Measurements from ENCODE around the gene BNIPL.
A peak's percentile ranks its signal among the peaks of the same experiment; 100 is the strongest.

Gene BNIPL

DNA sequence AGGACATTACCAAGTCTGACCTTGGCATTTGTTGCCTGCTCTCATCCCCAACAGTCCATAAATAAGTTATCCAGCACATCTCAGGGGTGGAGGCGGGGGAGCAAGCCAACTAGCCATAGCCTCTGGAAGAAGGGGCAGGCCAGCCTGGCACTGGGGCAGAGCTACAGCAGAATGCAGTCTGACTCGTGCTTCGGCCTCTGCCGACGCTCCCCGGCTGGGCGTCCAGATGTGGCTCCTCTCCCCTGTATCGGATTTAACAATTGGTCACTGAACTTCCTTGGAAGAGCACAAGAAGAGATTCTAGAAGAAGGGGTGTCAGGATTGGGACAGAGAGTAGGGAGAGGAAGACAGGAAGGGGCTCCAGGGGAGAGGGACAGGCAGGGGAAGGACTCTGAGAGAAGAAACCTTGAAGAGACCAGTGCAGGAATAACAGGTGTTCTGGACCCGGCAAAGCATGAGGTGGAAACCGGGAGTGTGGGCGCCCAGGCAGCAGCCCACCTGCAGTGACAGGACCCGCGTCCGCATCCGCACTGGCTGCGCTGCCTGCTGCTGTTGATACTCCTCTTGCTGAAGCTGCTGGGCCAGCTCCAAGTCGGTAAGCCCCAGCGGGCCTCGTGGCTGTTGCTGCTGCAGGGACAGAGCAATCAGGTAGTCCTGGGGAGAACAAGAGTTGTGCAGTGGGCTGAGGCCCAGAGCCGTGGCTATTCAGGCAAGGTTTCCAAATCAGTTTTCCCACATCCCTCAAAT, 39.1 kb upstream of the BNIPL start:
- no peak overlapping the region for H3K4me3 ChIP-seq (ENCODE audit: control insufficient read depth, low read depth, low read length)
- DNase-seq (ENCODE audit: low read depth) = no peak
- TF ChIP-seq, protein P1, sequence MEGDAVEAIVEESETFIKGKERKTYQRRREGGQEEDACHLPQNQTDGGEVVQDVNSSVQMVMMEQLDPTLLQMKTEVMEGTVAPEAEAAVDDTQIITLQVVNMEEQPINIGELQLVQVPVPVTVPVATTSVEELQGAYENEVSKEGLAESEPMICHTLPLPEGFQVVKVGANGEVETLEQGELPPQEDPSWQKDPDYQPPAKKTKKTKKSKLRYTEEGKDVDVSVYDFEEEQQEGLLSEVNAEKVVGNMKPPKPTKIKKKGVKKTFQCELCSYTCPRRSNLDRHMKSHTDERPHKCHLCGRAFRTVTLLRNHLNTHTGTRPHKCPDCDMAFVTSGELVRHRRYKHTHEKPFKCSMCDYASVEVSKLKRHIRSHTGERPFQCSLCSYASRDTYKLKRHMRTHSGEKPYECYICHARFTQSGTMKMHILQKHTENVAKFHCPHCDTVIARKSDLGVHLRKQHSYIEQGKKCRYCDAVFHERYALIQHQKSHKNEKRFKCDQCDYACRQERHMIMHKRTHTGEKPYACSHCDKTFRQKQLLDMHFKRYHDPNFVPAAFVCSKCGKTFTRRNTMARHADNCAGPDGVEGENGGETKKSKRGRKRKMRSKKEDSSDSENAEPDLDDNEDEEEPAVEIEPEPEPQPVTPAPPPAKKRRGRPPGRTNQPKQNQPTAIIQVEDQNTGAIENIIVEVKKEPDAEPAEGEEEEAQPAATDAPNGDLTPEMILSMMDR (IDR thresholded peaks at IDR 0.05; ENCODE audit: control insufficient read depth, insufficient read depth, low read depth, low read length, missing control alignments) = no peak

DNA sequence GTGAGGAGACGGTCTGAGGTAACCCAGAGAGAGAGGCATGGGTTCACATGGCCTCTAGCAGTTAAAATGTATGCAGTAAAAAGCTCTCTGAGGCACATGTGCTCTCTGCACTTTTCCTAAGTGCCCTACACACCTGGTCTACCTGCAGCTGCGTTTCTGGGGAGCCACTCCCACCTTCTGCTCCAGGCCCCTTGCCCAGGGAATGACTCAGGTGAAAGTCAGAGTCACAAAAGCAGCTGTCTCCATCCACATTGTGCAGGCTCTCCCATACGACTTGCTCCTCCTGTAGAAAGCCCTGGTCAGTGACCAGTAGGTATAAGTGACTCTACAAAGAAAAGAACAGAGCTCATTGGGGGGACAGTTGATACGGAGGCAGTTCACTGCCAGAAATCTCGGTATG, 38.4 kb upstream of the BNIPL start:
- TF ChIP-seq, protein P1 (IDR thresholded peaks at IDR 0.05; ENCODE audit: control insufficient read depth, insufficient read depth, low read depth, low read length, missing control alignments) = no peak
- no peak overlapping the region for H3K4me3 ChIP-seq (ENCODE audit: control insufficient read depth, low read depth, low read length)
- no peak for DNase-seq (ENCODE audit: low read depth)

DNA sequence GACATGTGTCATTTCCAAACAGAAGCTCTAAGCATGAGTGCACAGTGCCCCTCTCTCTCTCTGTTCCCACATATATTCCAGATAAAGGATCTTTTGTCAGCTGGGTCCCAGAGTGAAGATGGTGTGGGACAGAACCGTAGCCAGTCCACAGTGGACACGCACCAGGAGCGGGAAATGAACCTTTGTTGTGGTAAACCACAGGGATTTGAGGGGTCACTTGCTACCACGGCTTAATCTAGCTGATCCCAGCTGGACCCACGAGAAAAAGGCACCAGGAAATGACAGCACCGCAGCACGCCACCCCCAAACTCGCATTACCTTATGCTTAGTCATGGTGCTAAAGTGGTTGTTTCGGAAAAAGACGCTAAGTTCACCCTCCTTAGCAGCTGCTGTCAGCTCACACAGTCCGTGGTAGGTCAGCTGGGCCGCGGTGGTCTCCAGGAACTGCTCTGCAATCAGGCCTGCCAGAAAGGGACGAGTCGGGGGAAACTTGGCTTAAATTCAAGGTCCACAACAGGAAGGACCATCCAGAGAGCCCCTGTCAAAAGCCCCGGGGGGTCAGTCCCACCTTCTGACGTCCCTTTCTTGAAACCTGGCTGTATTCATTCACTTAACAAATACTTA, 37.2 kb upstream of the BNIPL start:
- peak; percentile 41 for DNase-seq (ENCODE audit: low read depth)
- TF ChIP-seq, protein P1 (IDR thresholded peaks at IDR 0.05; ENCODE audit: control insufficient read depth, insufficient read depth, low read depth, low read length, missing control alignments) = no peak
- H3K4me3 ChIP-seq (ENCODE audit: control insufficient read depth, low read depth, low read length) = no peak overlapping the region

DNA sequence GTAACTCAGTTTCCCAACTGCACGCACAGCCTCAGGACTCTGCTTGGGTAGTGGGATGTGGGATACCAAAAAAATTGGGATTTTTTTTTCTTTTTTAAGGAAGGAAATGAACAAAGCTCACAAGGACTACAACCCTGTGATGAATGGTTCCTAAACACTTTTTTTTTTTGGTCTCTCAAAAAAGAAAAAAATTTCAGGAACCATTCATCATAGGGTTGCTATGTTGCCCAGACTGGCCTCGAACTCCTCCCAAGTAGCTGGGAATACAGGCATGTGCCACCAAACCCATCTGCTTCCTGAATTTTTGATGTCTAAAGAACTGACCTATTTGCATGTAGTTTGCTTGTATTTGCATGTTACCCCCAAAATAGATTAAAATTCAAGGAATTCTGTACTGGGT, 36.5 kb upstream of the BNIPL start:
- no peak for DNase-seq (ENCODE audit: low read depth)
- TF ChIP-seq, protein P1 (IDR thresholded peaks at IDR 0.05; ENCODE audit: control insufficient read depth, insufficient read depth, low read depth, low read length, missing control alignments) = no peak

DNA sequence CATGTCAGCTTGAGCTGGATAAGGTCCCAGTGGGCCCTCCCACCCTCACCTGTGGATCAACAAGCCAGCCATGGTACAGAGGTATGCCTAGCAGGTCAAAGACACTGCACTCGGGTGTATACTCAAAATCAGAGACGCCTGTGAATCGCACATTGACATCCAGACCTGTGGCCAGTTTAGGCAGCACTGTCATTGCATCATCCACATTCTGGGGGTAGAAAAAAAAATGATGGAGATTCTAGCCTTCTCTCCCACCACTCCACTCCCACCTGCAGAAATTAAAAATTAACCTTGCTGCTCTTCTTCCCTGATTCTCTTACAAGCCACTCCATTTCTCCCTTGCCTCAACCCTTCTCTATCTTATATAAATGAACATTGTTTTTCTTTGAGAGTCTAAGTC, 36.0 kb upstream of the BNIPL start:
- TF ChIP-seq, protein P1 (IDR thresholded peaks at IDR 0.05; ENCODE audit: control insufficient read depth, insufficient read depth, low read depth, low read length, missing control alignments) = no peak
- H3K4me3 ChIP-seq (ENCODE audit: control insufficient read depth, low read depth, low read length) = no peak overlapping the region
- DNase-seq (ENCODE audit: low read depth) = no peak

More for the DNA sequence above, 36.5 kb upstream of the BNIPL start:
- H3K4me3 ChIP-seq (ENCODE audit: control insufficient read depth, low read depth, low read length) = no peak overlapping the region

DNA sequence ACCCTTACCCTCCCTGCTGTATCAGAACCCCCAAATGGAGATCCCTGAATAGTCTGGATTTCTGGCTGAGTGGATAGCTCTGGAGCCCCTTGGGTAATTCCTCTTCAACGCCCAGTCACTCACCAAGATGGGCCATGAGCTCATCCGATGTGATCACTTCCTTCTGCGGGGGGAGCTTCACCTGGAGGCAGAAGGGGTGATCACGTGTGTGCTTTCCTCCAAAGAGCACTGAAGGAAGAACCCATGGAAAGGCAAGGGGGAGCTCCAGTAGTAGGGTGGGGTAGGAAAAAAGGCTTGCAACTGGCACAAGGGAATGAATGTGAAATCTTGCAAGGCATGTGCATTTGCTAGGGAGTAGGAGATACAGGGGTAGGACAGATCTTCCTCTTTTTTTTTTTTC, 34.8 kb upstream of the BNIPL start:
- no peak overlapping the region for H3K4me3 ChIP-seq (ENCODE audit: control insufficient read depth, low read depth, low read length)
- DNase-seq (ENCODE audit: low read depth) = no peak
- TF ChIP-seq, protein P1 (IDR thresholded peaks at IDR 0.05; ENCODE audit: control insufficient read depth, insufficient read depth, low read depth, low read length, missing control alignments) = no peak

All from AG09309 (cell line).